Measurements from ENCODE around the gene SBDS.
"Not testable (repeated sequence)": the region's sequence is repeated elsewhere in the genome, so short reads cannot be mapped to it uniquely, and the experiment has no call there.

SBDS gene

DNA sequence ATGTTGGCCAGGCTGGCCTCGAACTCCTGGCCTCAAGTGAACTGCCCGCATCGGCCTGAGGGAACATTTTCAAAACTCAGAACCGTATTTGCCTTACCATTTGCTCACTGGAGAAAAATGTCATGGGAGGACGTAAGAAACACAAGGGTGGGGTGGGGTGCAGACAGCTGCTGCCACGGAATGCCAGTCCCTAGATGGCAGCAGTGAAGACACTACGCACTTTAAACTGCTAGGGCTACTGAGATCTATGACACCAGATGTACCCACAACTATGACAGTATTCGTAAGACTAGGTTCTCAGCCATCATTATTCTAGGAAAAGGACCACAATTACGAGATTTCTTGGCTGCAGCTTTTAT, 716 bp downstream of the SBDS start:
- peak; percentile 47 for DNase-seq

DNA sequence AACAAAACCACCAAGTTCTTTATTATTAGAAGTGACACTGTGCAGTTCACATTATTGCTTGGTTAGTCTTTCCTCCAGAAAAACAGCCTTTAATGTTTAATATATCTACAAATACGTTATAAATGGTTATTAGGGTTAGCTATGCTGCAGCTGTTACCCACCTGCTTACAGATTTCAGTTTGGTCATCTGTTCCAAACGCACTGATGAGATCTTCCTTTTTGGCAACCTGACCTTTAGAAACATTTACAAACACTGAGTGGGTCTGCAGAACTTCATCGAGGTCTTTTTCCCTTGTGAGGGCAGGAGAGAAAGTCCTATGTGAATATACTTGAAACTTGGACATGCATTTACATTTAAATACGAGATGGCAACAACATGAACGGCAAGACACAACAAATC, 1.3 kb downstream of the SBDS start:
- DNase-seq, result not testable (repeated sequence)

DNA sequence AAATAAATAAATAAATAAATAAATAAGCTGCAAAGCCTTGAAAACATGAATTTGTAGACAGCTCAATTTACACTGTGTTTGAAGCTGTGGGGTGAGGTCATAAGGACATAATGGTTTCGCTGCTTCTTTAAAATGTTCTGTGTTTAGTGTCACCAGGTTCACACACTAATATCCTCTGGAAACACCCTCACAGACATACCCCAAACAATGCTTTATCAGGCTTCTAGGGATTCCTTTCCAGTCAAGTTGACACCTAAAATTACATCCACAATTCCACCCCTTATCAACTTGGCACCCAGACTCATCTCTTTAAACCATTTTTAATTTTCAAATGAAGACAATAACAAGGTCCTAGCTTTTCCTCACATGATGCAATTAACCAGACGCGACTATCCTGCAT, 5.8 kb downstream of the SBDS start:
- DNase-seq, result not testable (repeated sequence)

DNA sequence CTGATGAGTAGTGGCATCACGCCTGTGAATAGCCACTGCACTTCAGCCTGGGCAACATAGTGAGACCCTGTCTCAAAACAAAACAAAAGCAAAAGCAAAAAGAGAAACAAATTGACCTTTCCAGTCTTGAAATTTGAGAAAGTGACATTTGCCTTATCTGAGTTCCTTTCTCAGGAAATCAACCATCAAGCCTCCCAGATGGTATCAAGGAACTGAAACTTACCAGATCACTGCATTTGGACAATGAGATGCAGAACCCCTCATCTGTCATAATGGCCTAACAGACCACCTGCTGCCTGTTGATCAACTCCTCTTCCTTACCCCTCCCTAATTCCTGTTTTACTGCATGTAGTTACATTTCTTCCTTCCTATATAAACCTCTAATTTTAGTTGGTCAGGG, 15.1 kb downstream of the SBDS start:
- not testable (repeated sequence) for DNase-seq

DNA sequence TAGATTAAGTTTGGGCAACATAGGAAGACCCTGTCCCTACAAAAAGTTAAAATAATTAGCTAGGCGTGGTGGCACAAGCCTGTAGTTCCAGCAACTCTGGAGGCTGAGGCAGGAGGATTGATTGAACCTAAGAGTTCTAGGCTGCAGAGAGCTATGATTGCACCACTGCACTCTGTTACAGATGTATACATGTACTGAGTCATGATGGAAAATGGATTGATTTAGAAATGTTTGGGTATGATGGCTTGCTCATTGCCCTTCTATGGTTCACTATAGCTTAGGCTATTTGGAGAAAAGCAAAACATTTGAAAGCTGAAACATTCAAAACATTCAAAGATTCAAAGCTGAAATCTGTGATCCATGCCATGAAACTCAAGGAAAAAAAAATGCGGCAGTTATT, 16.4 kb downstream of the SBDS start:
- not testable (repeated sequence) for DNase-seq

DNA sequence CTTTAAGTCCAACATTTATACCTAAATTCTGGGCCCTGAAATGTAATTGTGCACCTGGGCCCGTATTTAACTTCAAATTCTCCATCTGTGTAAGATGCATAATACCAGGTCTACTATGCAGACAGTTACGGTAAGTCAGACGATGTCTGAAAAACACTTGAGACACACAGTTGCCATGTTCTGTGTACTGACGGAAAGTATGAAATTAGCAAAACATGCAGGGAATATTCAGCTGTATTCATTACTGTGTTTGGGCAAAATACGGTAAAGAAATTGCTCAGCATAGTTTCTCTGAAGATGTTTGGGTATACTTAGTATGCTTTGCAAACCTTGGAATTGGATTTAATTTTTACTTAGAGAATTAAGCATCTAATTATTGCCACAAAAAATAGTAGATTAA, 17.1 kb downstream of the SBDS start:
- not testable (repeated sequence) for DNase-seq

DNA sequence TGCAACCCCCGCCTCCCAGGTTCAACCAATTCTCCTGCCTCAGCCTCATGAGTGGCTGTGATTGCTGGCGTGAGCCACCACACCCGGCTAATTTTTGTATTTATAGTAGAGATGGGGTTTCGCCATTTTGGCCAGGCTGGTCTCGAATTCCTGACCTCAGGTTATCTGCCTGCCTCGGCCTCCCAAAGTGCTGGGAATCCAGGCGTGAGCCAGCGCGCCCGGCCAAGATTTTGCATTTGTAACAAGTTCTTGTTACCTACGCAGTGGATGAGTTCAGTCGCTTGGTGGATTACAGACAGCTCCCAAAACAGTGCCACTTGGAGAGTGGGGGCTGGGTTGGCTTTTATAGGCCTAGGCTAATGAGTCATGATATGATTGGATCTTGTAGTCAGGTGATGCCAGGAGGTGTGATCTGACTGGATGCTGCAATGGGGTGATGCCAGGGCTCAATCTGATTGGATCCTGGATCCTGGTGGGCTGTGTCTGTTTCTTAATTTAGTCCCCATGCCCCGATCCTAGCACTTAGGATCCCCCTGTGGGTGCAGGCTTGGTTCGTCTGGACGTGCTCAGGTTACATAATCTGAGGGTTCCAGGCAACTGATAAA, 20.3 kb downstream of the SBDS start:
- DNase-seq, result no peak

DNA sequence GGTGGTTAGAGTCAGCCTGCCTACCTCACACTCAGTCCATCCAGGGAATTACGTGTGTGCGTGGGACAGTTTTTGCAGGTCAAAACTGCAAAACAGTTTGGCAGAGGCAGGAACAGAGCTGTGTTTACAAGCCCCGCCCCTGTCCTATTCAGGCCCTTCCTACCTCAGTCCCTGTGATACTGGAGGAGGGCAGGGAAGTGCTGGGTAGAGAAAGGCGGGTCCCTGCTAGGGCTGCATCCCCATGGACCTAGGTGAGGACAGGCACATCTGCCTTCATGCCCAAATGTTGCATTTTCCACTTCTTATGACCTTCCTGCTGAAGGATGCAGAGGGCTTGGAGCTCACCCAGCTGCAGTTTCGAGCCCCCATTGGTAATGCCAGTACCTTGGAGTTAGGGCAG, 25.1 kb downstream of the SBDS start:
- DNase-seq, result no peak

DNA sequence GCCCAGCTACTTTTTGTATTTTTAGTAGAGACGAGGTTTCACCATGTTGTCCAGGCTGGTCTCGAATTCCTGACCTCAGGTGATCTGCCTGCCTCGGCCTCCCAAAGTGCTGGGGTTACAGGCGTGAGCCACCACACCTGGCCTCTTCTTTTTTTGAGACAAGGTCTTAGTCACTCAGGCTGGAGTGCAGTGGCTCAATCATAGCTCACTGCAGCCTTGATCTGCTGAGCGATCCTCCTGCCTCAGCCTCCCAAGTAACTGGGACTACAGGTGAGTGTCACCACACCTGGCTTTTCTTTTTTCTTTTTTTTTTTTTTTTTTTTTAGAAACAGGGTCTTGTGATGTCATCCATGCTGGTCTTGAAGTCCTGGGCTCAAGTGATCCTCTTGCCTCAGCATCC, 26.4 kb downstream of the SBDS start:
- not testable (repeated sequence) for DNase-seq

DNA sequence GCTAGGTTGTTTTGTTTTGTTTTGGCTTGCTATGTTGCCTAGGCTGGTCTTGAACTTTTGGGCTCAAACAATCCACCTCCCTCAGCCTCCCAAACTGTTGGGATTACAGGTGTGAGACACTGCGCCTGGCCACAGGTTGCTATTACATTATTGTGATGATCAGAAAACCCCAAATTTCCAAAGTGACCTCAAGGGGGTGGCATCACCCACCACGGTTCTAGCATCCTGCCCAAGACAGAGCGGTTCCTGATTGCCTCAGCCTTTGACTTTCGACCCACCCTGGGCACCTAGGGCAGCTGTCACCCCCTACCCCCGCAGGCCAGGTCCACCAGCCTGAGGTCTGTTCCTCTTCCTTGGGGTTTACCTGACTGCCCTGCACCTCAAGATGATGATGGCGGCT, 28.4 kb downstream of the SBDS start:
- DNase-seq, result no peak

DNA sequence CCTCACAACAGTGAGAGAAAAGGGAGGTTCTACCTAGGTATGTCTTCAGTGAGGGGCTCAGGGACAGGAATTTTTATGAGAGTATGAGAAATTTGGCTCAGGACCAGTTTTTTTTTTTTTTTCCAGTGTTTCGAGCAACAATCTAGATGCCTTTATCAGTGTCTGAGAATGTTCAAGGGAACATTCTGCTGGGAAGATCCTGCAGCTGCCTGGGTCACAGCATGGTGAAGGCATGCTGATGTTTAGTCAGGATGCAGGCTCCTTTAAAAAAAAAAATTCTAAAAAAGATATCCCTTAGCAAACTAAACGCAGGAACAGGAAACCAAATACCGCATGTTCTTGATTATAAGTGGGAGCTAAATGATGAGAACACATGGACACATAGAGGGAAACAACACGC, 31.0 kb downstream of the SBDS start:
- no peak for DNase-seq

DNA sequence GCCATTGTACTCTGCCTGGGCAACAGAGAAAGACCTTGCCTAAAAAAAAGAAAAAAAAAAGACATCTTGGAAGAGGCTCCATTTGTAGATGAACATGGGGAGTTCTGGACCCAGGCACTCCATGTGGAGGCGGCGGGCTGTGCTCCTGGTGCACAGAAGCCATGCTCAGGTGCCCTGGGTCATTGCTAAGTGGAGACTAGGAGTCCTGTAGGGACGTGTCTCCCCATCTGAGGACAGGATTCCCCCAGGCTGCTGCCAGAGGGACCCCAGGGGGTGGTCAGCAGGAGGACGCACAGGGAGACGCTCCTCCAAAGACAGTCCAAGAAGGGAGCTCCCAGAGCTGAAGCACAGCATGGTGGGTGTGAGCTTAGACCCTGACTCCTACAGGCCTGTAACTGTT, 34.3 kb downstream of the SBDS start:
- DNase-seq, result no peak

DNA sequence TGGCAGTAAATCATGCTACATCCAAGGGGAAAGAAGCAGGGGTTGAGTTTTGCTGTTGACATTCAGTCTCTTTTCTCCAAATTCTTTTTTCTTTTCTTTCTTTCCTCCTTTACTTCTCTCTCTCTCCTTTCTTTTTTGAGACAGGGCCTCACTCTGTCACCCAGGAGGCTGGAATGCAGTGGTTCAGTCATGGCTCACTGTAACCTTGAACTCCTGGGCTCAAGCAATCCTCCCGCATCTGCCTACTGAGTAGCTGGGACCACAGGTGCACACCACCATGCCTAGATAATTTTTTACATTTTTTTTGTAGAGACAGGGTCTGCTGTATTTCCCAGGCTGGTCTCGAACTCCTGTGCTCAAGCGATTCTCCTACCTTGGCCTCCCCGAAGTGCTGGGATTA, 35.2 kb downstream of the SBDS start:
- no peak for DNase-seq

DNA sequence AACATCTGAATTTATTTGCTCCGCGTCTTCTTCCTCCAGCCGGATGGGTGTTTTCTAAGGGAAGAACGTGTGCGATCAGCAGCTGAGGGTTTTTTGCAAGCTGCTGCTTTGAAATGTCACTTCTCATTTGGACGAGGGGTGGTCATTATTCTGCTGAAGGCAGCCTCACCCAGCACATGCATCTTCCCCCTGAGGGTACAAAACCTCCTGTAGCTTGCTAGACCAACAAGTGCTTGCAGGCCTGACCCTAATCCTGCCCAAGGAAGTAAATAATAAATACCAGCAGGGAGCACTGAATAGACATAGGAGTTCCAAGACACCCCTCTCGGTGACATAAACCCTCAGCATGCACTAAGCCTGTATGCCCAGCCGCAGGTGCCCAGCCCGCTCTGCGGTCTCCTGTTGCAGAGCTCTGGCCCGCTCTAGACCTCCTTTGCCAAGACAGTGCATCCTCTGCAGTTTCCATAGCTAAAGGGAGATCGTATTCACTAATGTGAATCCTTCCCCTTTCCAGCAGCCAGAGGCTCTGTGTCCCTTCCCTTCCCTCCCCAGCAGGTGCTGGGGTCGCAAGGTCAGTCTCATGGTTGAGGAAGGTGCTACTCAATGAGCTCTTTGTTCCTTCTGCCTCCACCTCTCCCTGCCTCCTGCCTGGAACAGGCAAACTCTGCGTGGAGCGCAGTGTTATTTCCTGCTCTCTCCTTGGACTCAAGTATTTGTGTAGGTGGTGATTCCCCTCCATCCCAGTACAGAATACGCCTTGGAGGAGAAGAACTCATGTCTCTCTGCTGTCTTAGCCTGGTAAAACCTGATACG, 36.6 kb downstream of the SBDS start:
- no peak for DNase-seq

DNA sequence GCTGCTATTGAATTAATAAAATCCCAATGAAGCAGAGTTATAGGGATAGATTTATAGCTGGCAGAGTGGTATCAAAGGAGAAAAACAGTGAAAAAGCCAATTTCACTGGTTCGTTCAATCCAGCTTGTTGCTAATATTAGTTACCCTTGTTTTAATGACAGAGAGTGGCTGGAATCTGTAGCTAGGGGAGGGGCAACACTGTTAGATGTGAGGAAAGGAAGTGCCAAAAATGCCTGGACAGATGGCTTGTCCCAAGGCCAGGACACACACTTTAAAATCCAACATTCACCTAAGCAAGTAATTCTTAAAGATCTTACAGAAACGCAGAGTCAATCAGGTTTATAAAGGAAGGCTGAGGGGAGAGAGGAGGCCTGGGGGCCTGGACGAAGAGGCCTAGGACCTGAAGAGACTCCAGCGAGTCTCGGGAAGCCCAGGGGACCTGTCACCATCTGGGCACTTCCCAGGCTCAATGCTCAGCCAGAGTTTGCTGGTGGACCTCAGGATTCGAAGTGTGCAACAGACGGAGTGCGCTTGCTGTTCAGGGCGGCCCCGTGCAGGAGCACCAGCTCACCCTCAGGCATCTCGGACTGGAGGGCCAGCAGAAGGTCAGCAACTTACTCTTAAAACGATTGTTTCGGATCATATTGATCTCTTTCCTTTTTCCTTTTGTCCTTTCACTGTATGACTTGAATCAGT, 37.6 kb downstream of the SBDS start:
- no peak for DNase-seq

DNA sequence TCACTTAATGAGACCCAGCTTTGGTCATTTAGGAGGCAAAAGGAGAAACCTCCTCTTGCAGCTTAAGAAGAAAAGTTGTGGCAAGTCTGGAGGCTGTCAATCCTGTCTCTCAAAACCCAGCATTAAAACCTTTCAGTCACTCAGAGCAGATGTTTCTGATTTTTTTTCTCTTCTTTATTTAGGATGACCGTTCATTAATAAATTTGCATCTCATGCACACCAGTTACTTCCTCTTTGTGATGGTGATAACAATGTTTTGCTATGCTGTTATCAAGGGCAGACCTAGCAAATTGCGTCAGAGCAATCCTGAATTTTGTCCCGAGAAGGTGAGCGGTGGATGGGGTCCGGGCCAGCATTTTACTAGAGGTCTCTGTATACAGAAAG, 42.4 kb downstream of the SBDS start:
- DNase-seq, result no peak

DNA sequence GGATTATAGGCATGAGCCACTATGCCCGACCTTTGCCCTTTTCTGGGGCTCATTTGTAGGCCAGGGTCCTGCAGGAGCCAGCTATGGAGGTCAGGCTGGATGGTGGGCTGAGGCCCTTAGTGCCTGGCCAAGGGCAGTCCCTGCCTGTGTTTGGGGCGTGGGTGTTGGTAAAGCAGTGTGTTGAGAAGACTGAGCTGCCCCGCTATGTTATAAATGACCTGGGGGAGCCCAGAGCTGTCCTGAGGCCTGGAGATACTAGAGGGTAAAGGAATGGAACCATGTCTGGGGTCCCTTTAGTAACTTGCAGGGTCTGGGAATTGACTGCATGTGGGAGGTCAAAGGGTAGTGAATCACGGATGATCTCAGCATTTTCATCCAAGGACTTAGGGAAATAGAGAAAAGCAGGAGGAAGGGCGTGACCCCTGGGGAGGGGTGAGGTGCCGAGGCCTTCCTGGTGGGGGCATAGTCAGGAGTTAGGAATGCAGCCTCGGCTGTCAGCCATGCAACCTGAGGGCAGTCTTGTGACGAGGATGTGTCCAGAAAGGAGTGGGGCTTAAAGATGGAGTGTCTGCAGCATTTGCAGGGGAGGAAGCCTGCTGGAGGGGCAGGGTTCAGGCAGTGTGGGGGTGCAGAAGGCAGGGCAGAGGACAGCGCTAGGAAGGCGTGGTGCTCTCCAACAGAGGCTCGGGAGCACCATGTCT, 42.9 kb downstream of the SBDS start:
- no peak for DNase-seq

DNA sequence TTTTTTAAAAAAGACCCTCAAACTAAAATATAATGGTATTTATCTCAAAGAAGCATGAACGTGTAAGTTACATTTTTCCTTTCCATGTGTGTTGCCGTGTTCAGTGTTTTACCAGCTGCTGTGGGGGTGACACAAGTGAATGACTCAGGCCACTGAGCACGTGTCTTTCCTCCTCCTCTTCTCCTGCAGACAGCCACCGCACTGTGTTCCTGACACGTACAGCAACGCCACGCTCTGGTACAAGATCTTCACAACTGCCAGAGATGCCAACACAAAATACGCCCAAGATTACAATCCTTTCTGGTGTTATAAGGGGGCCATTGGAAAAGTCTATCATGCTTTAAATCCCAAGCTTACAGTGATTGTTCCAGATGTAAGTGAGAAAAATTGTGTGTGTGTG, 44.6 kb downstream of the SBDS start:
- DNase-seq, result no peak

DNA sequence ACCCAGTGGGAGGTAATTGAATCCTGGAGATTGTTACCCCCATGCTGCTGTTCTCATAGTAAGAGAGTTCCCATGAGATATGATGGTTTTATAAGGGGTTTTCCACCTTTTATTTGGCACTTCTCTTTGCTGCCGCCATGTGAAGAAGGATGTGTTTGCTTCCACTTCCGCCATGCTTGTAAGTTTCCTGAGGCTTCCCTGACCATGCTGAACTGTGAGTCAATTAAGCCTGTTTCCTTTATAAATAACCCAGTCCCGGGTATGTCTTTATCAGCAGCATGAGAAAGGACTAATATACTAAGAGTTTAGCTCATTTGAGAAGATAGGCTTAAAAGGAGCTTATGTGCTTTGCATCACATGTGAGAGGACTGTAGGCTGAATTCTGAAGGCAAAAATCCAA, 45.1 kb downstream of the SBDS start:
- no peak for DNase-seq

DNA sequence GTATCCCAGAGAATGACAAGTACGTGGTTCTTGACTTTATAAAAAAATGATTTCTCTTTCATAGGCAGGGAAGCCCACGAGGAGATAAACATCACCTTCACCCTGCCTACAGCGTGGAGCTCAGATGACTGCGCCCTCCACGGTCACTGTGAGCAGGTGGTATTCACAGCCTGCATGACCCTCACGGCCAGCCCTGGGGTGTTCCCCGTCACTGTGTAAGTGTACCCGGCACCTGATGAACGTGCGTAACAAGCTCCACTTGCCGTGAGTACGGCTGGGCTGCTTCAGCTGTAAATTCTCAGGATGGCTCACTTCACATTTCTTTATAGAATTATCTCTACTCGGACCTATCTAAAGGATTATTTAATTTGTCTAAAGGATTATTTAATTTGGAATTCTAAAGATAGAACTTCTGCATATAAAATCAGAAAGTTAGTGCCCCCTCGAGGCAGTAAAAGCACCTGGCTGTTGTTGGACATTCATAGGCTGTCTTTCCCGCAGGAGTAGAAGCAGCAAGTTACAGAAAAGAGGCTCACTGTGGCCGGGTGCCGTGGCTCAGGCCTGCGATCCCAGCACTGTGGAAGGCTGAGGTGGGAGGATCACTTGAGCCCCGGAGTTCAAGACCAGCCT, 46.8 kb downstream of the SBDS start:
- DNase-seq, result no peak

DNA sequence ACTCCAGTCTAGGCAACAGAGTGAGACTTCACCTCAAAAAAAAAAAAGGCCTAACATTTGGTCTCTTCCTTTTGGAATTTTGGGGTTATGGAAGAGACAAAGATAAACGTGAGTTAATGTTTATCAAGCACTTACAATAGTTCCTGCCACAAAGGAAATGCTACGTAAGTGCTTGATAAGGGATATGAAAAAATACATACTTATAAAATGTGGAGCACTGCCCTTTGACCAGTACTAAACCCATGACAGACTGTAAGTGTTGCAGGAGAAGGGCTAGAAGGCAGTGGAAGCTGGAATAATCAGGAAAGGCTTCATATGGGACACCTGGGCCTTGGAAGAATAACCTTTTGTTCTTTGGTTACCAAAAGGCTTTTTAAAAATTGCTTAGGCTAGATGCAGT, 48.8 kb downstream of the SBDS start:
- DNase-seq, result no peak

DNA sequence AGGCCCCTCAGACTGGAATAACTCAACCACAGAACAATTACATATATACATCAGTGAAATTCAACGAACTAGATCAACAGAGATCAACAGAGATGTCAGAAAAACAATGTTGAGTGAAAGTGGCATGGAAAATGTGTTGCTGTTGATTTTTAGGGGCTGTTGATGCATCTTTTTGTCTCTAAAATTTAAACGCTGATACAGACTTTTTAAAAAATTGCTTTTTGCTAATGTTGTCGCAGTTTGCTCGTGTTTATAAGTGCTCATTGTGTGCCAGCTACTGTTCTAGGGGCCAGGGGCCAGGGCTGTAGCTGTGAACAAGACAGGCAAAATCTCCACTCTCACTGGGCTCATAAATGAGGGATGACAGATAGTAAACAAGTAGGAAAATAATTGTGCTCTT, 56.1 kb downstream of the SBDS start:
- DNase-seq, result no peak

DNA sequence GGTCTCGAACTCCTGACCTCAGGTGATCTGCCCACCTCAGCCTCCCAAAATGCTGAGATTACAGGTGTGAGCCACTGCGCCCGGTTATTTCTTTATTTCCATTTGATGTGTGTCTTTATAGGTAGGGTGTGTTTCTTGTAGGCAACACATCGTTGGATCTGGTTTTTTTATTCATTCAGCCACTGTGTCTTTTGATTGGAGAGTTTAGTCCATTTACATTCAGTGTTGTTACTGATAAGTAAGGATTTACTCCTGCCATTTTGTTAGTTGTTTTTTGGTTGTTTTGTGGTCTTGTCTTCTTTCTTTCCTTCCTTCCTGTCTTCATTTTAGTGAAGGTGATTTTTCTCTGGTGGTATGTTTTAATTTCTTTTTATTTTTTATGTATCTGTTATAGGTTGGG, 57.4 kb downstream of the SBDS start:
- DNase-seq, result no peak
